Ishikawa (cell line): ENCODE results near the gene TTC9.

Experiments used
- CEBPB ChIP-seq: IDR thresholded peaks from 2 replicates; pipeline ENCODE4 v1.6.1; 2012
- CREB1 ChIP-seq: IDR thresholded peaks from 2 replicates; pipeline ENCODE4 v1.6.1; 2012; ENCODE audit warnings: low read depth
- EGR1 ChIP-seq: IDR thresholded peaks from 2 replicates; pipeline ENCODE4 v1.6.1; 2012
- EP300 ChIP-seq: IDR thresholded peaks from 2 replicates; pipeline ENCODE4 v1.6.1; 2012; ENCODE audit warnings: borderline replicate concordance
- FOXM1 ChIP-seq: IDR thresholded peaks from 2 replicates; pipeline ENCODE4 v1.6.1; 2012; ENCODE audit warnings: low read depth, borderline replicate concordance
- MAX ChIP-seq: IDR thresholded peaks from 2 replicates; pipeline ENCODE4 v1.6.1; 2012
- NFIC ChIP-seq: IDR thresholded peaks from 2 replicates; pipeline ENCODE4 v1.6.1; 2012
- RAD21 ChIP-seq: IDR thresholded peaks from 2 replicates; pipeline ENCODE4 v1.6.1; 2012; ENCODE audit warnings: low read depth
- REST ChIP-seq: IDR thresholded peaks from 2 replicates; pipeline ENCODE4 v1.6.1; 2012; ENCODE audit warnings: low read depth, mild to moderate bottlenecking
- TAF1 ChIP-seq: IDR thresholded peaks from 2 replicates; pipeline ENCODE4 v1.6.1; 2012; ENCODE audit warnings: low read depth, mild to moderate bottlenecking
- TEAD4 ChIP-seq: IDR thresholded peaks from 2 replicates; pipeline ENCODE4 v1.6.1; 2012
- USF1 ChIP-seq: IDR thresholded peaks from 2 replicates; pipeline ENCODE4 v1.6.1; 2012
- YY1 ChIP-seq: IDR thresholded peaks from 2 replicates; pipeline ENCODE4 v1.6.1; 2012; ENCODE audit warnings: low read depth
- ZBTB7A ChIP-seq: IDR thresholded peaks from 2 replicates; pipeline ENCODE4 v1.6.1; 2012; ENCODE audit warnings: low read depth

The TTC9 gene

GRCh38 chr14:70724110-70724509, 82.4 kb downstream of the TTC9 start:
- TF ChIP-seq TEAD4 (no peak), CEBPB (no peak), TAF1 (no peak), EGR1 (no peak), EP300 (no peak), ZBTB7A (no peak), NFIC (no peak), REST (no peak), MAX (no peak), USF1 (no peak), YY1 (no peak), FOXM1 (no peak), CREB1 (no peak), RAD21 (no peak)

- TF ChIP-seq ZBTB7A (no peak), MAX (no peak), FOXM1 (no peak), TAF1 (no peak), CEBPB (no peak), EGR1 (no peak), EP300 (no peak), TEAD4 (no peak), CREB1 (no peak)
Measured at GRCh38 chr14:70724944-70725343, 83.2 kb downstream of the TTC9 start.
